Pancreas (tissue), 10 donors: ENCODE results near the gene ASB3. TPM values are rescaled to one million over a fixed set of nuclear protein-coding genes. Genes with fewer than 3 reads are reported as not detected.

Experiments used
- ATAC-seq, 4 donors: fragments of 200-7000 bp; cut with Tn5 transposase; one replicate each; pipeline versions ENCODE4 v1.8.0 to v1.9.1; 2020; ENCODE audit warnings: mild to moderate bottlenecking in 4 of 4, moderate library complexity in 4 of 4
- DNase-seq, 6 donors: peaks; one replicate each; pipeline ENCODE4 v3.0.0-alpha.2; 2020
- FAIRE-seq: peaks from 2 replicates; lab custom pipeline; 2012; peaks lifted over from hg19 to GRCh38; lab: Jason Lieb, UNC
- H3K27ac ChIP-seq, 4 donors: fragments of 200-600 bp; sonication (generic); 1 replicate in 3 of 4; 2 replicates in 1 of 4; pipeline versions ENCODE4 v1.5.0 to v1.8.0; 2020
- H3K27me3 ChIP-seq, 4 donors: fragments of 200-600 bp; one replicate each; pipeline ENCODE4 v1.8.0; 2021
- H3K36me3 ChIP-seq, 3 donors: fragments of 200-600 bp; sonication (generic) in 1 of 3; one replicate each; pipeline versions ENCODE4 v1.5.0 to v1.8.0; 2020 to 2021
- H3K4me1 ChIP-seq, 3 donors: fragments of 200-600 bp; one replicate each; pipeline ENCODE4 v1.8.0; 2021
- H3K4me3 ChIP-seq, 4 donors: fragments of 200-600 bp; sonication (generic) in 2 of 4; one replicate each; pipeline versions ENCODE4 v1.5.0 to v1.8.0; 2020 to 2021
- H3K9me3 ChIP-seq, 4 donors: fragments of 200-600 bp; one replicate each; pipeline ENCODE4 v1.8.0; 2021
- WGBS, 2 donors: extraction: QIAGEN DNeasy Blood & Tissue Kit; methylation state at CpG; one replicate each; pipeline ENCODE4 v1.1.7; 2013; 5-methylcytosine and 5-hydroxymethylcytosine counted together
- intact Hi-C, 3 donors: fragments of 100-400 bp; cut with DNase I; formaldehyde crosslinking; loops; one replicate each; pipeline versions ENCODE4 v1.11.1 to v1.14.2; 2022
- polyA plus RNA-seq, 2 donors: library from polyadenylated mRNA; stranded (reverse); fragments of 200-250 nt; gene quantifications; one replicate each; pipeline ENCODE4 v1.2.3, GENCODE V29; 2013
- total RNA-seq, 6 donors: library from RNA; stranded (reverse); fragmentation: NEBNext Ultra II Directional in 4 of 6; extraction: Animal tissue kit (Norgen Biotek cat#: 25700) in 4 of 6; gene quantifications; one replicate each; pipeline versions ENCODE4 v1.2.1 to v1.2.4, GENCODE V29; 2021 to 2023
- TF ChIP-seq, protein P1 (sequence below), 4 donors: fragments of 200-600 bp; sonication (generic) in 3 of 4; IDR thresholded peaks; one replicate each; pipeline versions ENCODE4 v1.5.0 to v1.8.0; 2021; ENCODE audit warnings: antibody characterized with exemption in 4 of 4
- donor health status: healthy with polysubstance abuse.
- donor health status: DM: no; HTN: no; CAD: no; lungs with moderate emphysema.
- donor health status: DM: no; HTN: no; CAD: no.
- donor health status: control.
- donor health status: control.
- donor health status: Bipolar disorder and iron deficiency.
- donor health status: DM: yes; HTN: yes; CAD: no.
- donor health status: DM: no; HTN: no; CAD: no.
- donor health status: DM: no; HTN: no; CAD: no.
- donor health status: DM: yes; HTN: yes; CAD: no.

ASB3 gene
- total and polyA plus RNA-seq, 8 donors, result 4.3 to 10.1 (median 7.2) TPM

DNA sequence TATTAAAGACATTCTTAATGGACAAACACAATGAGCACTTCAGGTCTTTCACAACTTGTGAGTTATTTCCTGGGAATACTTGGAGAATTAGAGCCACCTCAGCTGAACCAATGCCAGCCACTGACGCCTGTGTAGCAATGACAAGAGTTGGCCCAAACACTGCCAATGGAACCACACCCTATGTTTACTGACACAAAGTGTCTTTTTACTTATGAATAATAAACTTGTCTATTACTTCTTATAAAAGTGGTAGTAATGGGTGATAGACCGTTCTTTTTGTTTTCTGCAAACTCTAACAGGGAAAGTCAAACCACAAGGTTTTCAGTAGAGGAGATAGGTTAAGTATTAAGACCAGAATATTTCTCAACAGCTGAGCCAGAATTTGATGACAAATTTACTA lies 31.6 kb downstream of the ASB3 start:
- TF ChIP-seq, protein P1, sequence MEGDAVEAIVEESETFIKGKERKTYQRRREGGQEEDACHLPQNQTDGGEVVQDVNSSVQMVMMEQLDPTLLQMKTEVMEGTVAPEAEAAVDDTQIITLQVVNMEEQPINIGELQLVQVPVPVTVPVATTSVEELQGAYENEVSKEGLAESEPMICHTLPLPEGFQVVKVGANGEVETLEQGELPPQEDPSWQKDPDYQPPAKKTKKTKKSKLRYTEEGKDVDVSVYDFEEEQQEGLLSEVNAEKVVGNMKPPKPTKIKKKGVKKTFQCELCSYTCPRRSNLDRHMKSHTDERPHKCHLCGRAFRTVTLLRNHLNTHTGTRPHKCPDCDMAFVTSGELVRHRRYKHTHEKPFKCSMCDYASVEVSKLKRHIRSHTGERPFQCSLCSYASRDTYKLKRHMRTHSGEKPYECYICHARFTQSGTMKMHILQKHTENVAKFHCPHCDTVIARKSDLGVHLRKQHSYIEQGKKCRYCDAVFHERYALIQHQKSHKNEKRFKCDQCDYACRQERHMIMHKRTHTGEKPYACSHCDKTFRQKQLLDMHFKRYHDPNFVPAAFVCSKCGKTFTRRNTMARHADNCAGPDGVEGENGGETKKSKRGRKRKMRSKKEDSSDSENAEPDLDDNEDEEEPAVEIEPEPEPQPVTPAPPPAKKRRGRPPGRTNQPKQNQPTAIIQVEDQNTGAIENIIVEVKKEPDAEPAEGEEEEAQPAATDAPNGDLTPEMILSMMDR (IDR thresholded peaks at IDR 0.05), result no peak
- DNase-seq (peak in 1 of 6 donors; percentile 29), ATAC-seq (peak in 1 of 4 donors; percentile 55), FAIRE-seq (no peak)
- H3K27ac ChIP-seq, result no peak overlapping the region
- H3K9me3 ChIP-seq, result no peaks in the 10 kb centered on the region
- no peaks in the 10 kb centered on the region for H3K4me1 ChIP-seq
- 59 to 62% methylated on average over 2 of the region's 2 CpGs for WGBS, 2 donors
- no peaks in the 10 kb centered on the region for H3K36me3 ChIP-seq
- no peaks in the 10 kb centered on the region for H3K27me3 ChIP-seq
- H3K4me3 ChIP-seq, result no peak overlapping the region
- intact Hi-C loops, result no loop called here

DNA sequence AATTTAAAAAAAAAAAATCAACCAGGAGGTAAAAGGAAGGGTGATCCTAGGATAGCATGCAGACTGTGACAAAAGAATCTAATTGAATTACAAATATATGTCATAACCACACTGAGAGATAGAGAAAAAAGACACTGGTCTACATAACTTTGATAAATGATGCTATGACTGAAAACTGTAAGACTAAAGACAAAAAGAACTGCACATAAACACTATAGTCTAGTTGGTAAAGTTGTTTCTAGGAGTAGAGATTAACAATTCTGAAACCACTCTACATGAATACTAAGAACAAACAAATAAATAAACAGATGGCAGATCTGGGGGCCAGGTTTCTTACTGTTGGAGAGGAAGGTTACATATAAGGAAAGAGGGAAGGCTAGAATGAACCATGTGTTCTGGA lies 33.7 kb downstream of the ASB3 start:
- DNase-seq, result no peak
- intact Hi-C loops, result no loop called here
- no peak overlapping the region for H3K4me3 ChIP-seq
- H3K9me3 ChIP-seq, result no peaks in the 10 kb centered on the region
- no peak for FAIRE-seq
- H3K36me3 ChIP-seq, result no peaks in the 10 kb centered on the region
- no peak overlapping the region for H3K27ac ChIP-seq
- H3K4me1 ChIP-seq, result no peaks in the 10 kb centered on the region
- ATAC-seq, result no peak
- TF ChIP-seq, protein P1 (IDR thresholded peaks at IDR 0.05), result no peak
- no peaks in the 10 kb centered on the region for H3K27me3 ChIP-seq

DNA sequence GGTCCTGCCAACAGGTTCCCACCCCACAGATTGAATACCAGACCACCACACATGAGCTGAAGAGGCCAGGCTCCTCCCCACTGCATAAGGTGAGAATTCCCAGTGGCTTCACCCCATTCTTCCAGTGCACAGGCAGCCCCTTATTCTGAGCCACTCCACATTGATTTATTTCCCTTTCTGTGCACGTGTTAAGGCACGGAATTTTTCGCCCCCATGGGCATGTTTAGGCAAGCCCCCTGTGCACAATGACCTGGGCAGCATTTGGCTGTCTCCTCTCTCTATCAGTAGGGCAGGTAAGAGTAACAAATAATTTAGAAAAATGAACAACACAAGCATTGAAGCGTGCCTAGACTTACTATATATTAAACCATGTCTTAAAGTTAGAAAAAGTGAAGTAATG lies 34.4 kb downstream of the ASB3 start:
- FAIRE-seq, result no peak
- no peak for ATAC-seq
- TF ChIP-seq, protein P1 (IDR thresholded peaks at IDR 0.05), result no peak
- Histone ChIP-seq H3K4me1 (no peaks in the 10 kb centered on the region), H3K4me3 (no peak overlapping the region), H3K9me3 (no peaks in the 10 kb centered on the region), H3K27ac (no peak overlapping the region), H3K36me3 (no peaks in the 10 kb centered on the region), H3K27me3 (no peaks in the 10 kb centered on the region)
- intact Hi-C loops, result no loop called here
- WGBS, 2 donors, result 87 to 90% methylated on average over 4 of the region's 4 CpGs
- no peak for DNase-seq

DNA sequence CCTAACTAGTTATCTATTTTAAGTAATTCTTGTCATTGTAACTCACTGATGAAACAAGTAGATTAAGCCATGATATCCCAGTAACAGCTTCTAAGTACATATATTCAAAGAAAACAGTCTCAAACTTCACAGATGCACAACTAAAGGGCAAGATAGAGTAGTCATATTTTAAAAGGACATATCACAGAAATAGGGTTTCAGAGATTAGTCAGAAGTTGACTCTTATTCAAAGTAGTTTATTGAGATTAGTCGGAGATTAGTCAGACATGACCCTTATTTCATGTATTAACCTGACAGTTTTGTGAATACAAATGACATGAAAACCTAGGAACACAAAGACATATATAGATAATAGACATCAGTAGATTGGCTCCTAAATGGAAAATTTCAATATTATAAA lies 35.0 kb downstream of the ASB3 start:
- H3K4me3 ChIP-seq, result no peak overlapping the region
- 91 to 93% methylated on average over 1 of the region's 1 CpG for WGBS, 2 donors
- intact Hi-C loops, result no loop called here
- ATAC-seq (no peak), DNase-seq (no peak), FAIRE-seq (no peak)
- no peaks in the 10 kb centered on the region for H3K9me3 ChIP-seq
- no peaks in the 10 kb centered on the region for H3K36me3 ChIP-seq
- H3K4me1 ChIP-seq, result no peaks in the 10 kb centered on the region
- TF ChIP-seq, protein P1 (IDR thresholded peaks at IDR 0.05), result no peak
- H3K27me3 ChIP-seq, result no peaks in the 10 kb centered on the region
- H3K27ac ChIP-seq, result no peak overlapping the region

DNA sequence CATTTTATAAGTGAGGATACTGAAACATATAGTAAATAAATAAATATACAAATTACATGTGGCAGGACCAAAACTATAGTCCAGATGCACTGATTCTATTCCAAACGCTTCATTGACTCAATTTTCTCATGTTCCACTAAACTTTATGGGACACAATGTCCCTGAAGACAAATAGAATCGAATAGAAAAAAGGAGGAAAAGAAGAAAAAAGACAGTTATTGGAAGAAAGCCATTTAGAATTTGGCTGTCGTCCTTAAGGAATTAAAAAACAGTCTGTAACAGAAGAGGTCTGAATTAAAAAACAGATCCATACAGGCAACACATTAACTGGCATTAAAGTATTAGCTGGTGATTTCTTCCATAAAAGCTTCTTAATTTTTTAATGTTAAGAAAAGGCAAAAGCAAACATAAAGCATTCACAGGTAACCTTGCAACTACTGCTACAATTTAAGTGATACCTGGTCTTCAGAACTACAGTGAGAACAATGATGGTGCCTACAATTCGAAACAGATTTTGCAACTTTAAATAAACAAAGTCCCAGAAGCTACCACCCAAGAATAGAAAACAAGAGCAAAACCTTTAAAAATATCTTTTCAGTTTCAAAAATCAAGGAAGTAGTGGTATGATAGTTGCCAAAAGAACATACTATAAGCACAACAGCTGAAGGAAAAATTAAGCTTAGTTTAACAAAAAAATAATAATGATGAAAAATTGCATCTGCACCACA lies 36.5 kb downstream of the ASB3 start:
- TF ChIP-seq, protein P1 (IDR thresholded peaks at IDR 0.05), result no peak
- Histone ChIP-seq H3K36me3 (no peaks in the 10 kb centered on the region), H3K27me3 (no peaks in the 10 kb centered on the region), H3K9me3 (no peaks in the 10 kb centered on the region), H3K27ac (no peak overlapping the region), H3K4me1 (no peaks in the 10 kb centered on the region), H3K4me3 (no peak overlapping the region)
- 76 to 77% methylated on average over 4 of the region's 4 CpGs for WGBS, 2 donors
- DNase-seq (no peak), FAIRE-seq (no peak), ATAC-seq (no peak)
- intact Hi-C loops, result no loop called here
